Measurements from ENCODE around the gene COX7B2. TPM values are rescaled to one million over a fixed set of nuclear protein-coding genes. Genes with fewer than 3 reads are reported as not detected.

Gene COX7B2
- total and polyA plus RNA-seq, 12 donors = not detected

DNA sequence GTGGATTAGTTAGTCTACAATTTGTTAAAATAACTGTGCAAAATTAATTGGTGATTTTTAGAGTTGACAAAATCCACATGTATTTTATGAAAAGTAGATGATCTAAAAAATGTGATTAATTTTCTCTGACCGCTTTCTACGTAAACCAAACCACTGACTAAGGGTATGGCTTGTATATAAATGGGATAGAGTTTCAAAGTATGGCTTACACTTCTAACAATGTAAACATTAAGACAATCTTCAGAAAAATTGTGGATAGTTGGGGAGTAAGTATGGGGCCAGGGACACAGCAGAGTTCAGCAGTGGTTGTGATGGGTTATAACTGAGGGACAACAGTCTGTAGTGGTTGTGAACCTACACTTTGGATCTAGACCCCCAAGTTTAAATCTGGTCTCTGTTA lies 44.5 kb upstream of the COX7B2 start:
- H3K9me3 ChIP-seq (replicated peaks in 1 of 3) = no peaks in the 10 kb centered on the region
- no peak overlapping the region for H3K27ac ChIP-seq
- no peaks in the 10 kb centered on the region for H3K4me1 ChIP-seq (replicated peaks in 1 of 2)
- H3K4me3 ChIP-seq = no peak overlapping the region
- H3K36me3 ChIP-seq (replicated peaks in 1 of 2) = no peaks in the 10 kb centered on the region
- no peaks in the 10 kb centered on the region for H3K27me3 ChIP-seq
- TF ChIP-seq, protein P1, sequence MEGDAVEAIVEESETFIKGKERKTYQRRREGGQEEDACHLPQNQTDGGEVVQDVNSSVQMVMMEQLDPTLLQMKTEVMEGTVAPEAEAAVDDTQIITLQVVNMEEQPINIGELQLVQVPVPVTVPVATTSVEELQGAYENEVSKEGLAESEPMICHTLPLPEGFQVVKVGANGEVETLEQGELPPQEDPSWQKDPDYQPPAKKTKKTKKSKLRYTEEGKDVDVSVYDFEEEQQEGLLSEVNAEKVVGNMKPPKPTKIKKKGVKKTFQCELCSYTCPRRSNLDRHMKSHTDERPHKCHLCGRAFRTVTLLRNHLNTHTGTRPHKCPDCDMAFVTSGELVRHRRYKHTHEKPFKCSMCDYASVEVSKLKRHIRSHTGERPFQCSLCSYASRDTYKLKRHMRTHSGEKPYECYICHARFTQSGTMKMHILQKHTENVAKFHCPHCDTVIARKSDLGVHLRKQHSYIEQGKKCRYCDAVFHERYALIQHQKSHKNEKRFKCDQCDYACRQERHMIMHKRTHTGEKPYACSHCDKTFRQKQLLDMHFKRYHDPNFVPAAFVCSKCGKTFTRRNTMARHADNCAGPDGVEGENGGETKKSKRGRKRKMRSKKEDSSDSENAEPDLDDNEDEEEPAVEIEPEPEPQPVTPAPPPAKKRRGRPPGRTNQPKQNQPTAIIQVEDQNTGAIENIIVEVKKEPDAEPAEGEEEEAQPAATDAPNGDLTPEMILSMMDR (IDR thresholded peaks at IDR 0.05) = no peak
- intact Hi-C loops (cut with DNase I) = no loop called here
- 76 to 85% (median 80%) methylated on average over 2 of the region's 2 CpGs for WGBS, 4 donors
- DNase-seq = no peak

DNA sequence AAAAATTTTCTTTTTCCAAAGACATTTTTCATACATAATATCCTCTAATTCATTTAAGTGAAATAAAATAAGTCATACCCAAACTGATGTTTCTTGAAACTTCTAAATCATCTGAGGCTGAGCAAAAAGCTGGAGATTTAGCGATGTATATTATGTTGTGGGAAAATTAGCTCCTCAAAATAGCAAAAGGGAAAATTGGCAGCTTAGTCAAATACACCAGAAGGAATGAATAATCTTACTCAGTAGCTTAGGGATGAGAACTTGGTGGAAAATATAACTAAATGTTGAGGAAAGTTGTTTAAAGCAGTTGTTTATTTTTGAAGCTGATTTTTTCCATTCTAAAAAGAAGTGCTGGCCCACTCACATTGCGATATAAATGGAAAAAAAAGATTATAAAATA lies 43.4 kb upstream of the COX7B2 start:
- no peaks in the 10 kb centered on the region for H3K36me3 ChIP-seq (replicated peaks in 1 of 2)
- H3K4me1 ChIP-seq (replicated peaks in 1 of 2) = no peaks in the 10 kb centered on the region
- no peaks in the 10 kb centered on the region for H3K27me3 ChIP-seq
- TF ChIP-seq, protein P1 (IDR thresholded peaks at IDR 0.05) = no peak
- no peak for TF ChIP-seq POLR2A (IDR thresholded peaks at IDR 0.05)
- 72 to 86% (median 77%) methylated on average over 2 of the region's 2 CpGs for WGBS, 4 donors
- H3K27ac ChIP-seq = no peak overlapping the region
- DNase-seq = no peak
- intact Hi-C loops (cut with DNase I) = no loop called here
- no peak overlapping the region for H3K4me3 ChIP-seq
- H3K9me3 ChIP-seq (replicated peaks in 1 of 3) = no peaks in the 10 kb centered on the region

GRCh38 chr4:46950826-46951225 lies 41.8 kb upstream of the COX7B2 start:
- WGBS, 4 donors = 58 to 67% (median 62%) methylated on average over 3 of the region's 3 CpGs
- intact Hi-C loops (cut with DNase I) = no loop called here
- Histone ChIP-seq H3K4me1 (replicated peaks in 1 of 2) (no peaks in the 10 kb centered on the region), H3K36me3 (replicated peaks in 1 of 2) (no peaks in the 10 kb centered on the region), H3K27ac (no peak overlapping the region), H3K4me3 (no peak overlapping the region), H3K9me3 (replicated peaks in 1 of 3) (no peaks in the 10 kb centered on the region), H3K27me3 (no peaks in the 10 kb centered on the region)
- TF ChIP-seq POLR2A (IDR thresholded peaks at IDR 0.05) = no peak
- TF ChIP-seq, protein P1 (IDR thresholded peaks at IDR 0.05) = no peak
- DNase-seq = no peak

DNA sequence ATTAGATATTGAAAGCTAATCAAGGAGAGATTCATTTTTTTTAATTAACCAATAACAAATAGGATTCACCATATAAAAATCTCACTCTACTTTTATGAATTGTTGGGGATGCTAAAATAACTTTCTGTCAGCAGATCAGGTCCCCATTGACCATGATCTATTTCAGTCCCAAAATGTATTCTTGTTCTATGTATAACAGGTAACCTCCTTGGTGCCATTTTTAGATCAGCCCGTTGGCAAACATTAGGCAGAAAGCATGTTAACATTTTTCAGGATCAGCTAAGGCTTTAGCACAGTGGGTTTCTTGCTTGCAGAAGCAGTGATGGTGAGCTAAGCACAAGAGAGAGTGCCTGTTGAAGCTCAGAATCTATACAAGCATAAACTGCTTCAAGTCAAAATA lies 40.8 kb upstream of the COX7B2 start:
- 59 to 93% (median 66%) methylated on average over 1 of the region's 1 CpG for WGBS, 4 donors

More for the DNA sequence above, 40.8 kb upstream of the COX7B2 start:
- H3K27me3 ChIP-seq = no peaks in the 10 kb centered on the region
- H3K9me3 ChIP-seq (replicated peaks in 1 of 3) = no peaks in the 10 kb centered on the region
- intact Hi-C loops (cut with DNase I) = no loop called here
- H3K27ac ChIP-seq = no peak overlapping the region
- TF ChIP-seq POLR2A (IDR thresholded peaks at IDR 0.05) = no peak
- TF ChIP-seq, protein P1 (IDR thresholded peaks at IDR 0.05) = no peak
- no peaks in the 10 kb centered on the region for H3K4me1 ChIP-seq (replicated peaks in 1 of 2)
- no peaks in the 10 kb centered on the region for H3K36me3 ChIP-seq (replicated peaks in 1 of 2)
- no peak overlapping the region for H3K4me3 ChIP-seq
- DNase-seq = no peak

All from adrenal gland (tissue), 12 donors.